ENCODE results near the gene STX16.

The STX16 gene

DNA sequence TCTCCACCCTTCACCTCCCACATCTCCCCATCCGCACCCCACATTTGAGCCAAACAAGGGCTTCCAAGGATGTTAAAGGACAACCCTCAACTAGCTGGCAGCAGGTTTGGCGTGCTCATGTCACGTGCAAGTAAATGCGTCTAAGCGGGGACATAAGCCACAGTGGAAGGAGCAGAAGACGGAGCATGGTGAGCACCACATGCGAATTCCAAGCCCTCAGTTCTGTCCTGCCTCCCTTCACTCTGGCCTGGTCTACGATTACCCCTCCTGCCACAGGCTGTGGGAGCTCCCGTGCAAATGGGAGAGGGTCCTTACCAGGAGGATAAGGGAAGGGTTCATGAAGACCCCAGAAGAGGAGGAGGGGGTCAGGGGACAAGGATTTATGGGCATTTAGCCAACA lies 44.9 kb upstream of the STX16 start:
- H3K4me3 ChIP-seq (ENCODE audit: low read length): no peak overlapping the region
- no peaks in the 10 kb centered on the region for H3K4me1 ChIP-seq (ENCODE audit: control insufficient read depth, low read depth, low read length)
- H3K79me2 ChIP-seq (ENCODE audit: control insufficient read depth, insufficient read depth, low read length): no peaks in the 10 kb centered on the region
- no peak overlapping the region for H4K8ac ChIP-seq (ENCODE audit: low read depth, low read length)
- WGBS (ENCODE audit: extremely low coverage, insufficient coverage, low lambda C conversion rate): no CpG with 5 or more reads among the region's 9 CpGs
- DNase-seq: no peak
- H2AK5ac ChIP-seq (ENCODE audit: low read length): no peak overlapping the region
- no peak overlapping the region for H3K4me2 ChIP-seq (ENCODE audit: low read length)
- no peaks in the 10 kb centered on the region for H3K27me3 ChIP-seq (ENCODE audit: insufficient read depth, low read length, poor library complexity)
- H2BK15ac ChIP-seq (replicated peaks; ENCODE audit: low read depth): no peak overlapping the region
- no peak overlapping the region for H3K9ac ChIP-seq (ENCODE audit: low read length)
- no peak overlapping the region for H3K27ac ChIP-seq (ENCODE audit: low read depth, low read length)
- H3K79me1 ChIP-seq (ENCODE audit: low read length): no peaks in the 10 kb centered on the region
- no peak overlapping the region for H2BK5ac ChIP-seq (ENCODE audit: low read length)
- no peak overlapping the region for H4K5ac ChIP-seq (ENCODE audit: low read length)
- no peak overlapping the region for H3K18ac ChIP-seq (ENCODE audit: low read length)
- H3K23ac ChIP-seq (ENCODE audit: low read length): no peak overlapping the region
- H3K36me3 ChIP-seq (ENCODE audit: control insufficient read depth, insufficient read depth, low read length): no peaks in the 10 kb centered on the region
- no peak overlapping the region for H2BK120ac ChIP-seq (ENCODE audit: low read depth, low read length)
- no peak overlapping the region for H3K4ac ChIP-seq (ENCODE audit: low read depth, low read length)
- no peak overlapping the region for H3K56ac ChIP-seq (ENCODE audit: low read length)

DNA sequence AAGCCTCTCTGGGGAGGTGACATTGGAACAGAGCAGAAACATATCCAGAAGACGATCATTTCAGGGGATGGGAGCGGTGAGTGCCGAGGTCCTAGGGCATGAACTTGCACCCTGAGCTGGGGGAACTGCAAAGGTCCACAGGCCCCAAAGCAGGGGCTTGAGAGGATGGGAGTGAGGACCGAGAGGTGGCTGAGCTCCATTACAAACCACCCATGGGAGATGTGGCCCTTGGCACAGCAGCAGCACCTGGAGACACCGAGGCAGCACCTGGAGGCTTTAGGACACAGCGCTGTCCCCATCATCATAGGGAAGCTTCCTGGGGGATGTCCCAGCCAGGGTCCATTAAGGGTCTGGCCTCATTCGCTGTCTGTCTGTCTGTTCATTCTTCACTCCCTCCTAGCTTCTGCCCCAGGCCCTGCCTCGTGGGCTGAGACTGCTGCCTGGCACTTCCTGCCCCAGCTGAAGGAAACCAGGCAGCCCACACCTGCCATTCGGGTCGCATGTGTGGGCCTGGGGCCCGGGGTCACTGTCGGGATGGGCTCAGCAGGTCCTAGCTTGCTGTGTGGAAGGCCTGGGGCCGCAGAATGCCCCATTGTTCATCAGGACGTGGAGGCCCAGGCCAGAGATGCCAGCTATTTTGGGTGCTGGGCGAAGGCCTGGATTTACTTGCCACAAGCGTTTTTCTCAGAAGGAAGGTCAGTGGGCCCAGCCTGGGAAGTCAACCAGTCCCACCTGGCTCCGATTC lies 42.8 kb upstream of the STX16 start:
- no peaks in the 10 kb centered on the region for H3K79me1 ChIP-seq (ENCODE audit: low read length)
- no peak overlapping the region for H4K8ac ChIP-seq (ENCODE audit: low read depth, low read length)
- H3K36me3 ChIP-seq (ENCODE audit: control insufficient read depth, insufficient read depth, low read length): no peaks in the 10 kb centered on the region
- H3K4me3 ChIP-seq (ENCODE audit: low read length): no peak overlapping the region
- H3K27ac ChIP-seq (ENCODE audit: low read depth, low read length): no peak overlapping the region
- H4K5ac ChIP-seq (ENCODE audit: low read length): no peak overlapping the region
- DNase-seq: no peak
- no peak overlapping the region for H3K56ac ChIP-seq (ENCODE audit: low read length)
- H3K4me2 ChIP-seq (ENCODE audit: low read length): no peak overlapping the region
- no peak overlapping the region for H3K18ac ChIP-seq (ENCODE audit: low read length)
- H3K4ac ChIP-seq (ENCODE audit: low read depth, low read length): no peak overlapping the region
- H2BK5ac ChIP-seq (ENCODE audit: low read length): no peak overlapping the region
- H2BK120ac ChIP-seq (ENCODE audit: low read depth, low read length): no peak overlapping the region
- H2BK15ac ChIP-seq (replicated peaks; ENCODE audit: low read depth): no peak overlapping the region
- no peaks in the 10 kb centered on the region for H3K4me1 ChIP-seq (ENCODE audit: control insufficient read depth, low read depth, low read length)
- WGBS (ENCODE audit: extremely low coverage, insufficient coverage, low lambda C conversion rate): no CpG with 5 or more reads among the region's 17 CpGs
- H3K9ac ChIP-seq (ENCODE audit: low read length): no peak overlapping the region
- H3K23ac ChIP-seq (ENCODE audit: low read length): no peak overlapping the region
- no peaks in the 10 kb centered on the region for H3K27me3 ChIP-seq (ENCODE audit: insufficient read depth, low read length, poor library complexity)
- no peaks in the 10 kb centered on the region for H3K79me2 ChIP-seq (ENCODE audit: control insufficient read depth, insufficient read depth, low read length)
- no peak overlapping the region for H2AK5ac ChIP-seq (ENCODE audit: low read length)

DNA sequence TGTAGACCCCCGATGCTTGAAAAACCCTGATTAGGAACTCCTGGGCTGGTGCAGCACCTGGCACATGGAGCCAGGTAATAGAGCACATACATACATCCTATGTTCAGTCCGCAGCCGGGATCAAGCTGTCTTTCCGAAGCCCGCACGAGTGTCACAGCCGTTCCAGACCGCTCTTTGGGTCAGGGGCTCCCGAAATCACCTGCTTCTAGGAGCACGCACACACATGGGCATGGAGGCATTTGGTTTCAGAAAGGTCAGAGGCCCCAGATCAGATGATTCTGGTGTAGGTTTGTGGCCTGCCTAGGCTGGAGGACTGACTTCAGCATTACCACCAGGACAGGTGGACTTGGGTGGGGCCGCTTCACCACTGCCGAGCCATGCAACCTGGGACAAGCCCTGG lies 42.1 kb upstream of the STX16 start:
- Histone ChIP-seq H4K8ac (ENCODE audit: low read depth, low read length) (no peak overlapping the region), H3K27ac (ENCODE audit: low read depth, low read length) (no peak overlapping the region), H3K4me2 (ENCODE audit: low read length) (no peak overlapping the region), H3K79me1 (ENCODE audit: low read length) (no peaks in the 10 kb centered on the region), H3K23ac (ENCODE audit: low read length) (no peak overlapping the region), H3K4me1 (ENCODE audit: control insufficient read depth, low read depth, low read length) (no peaks in the 10 kb centered on the region), H2BK5ac (ENCODE audit: low read length) (no peak overlapping the region), H3K4me3 (ENCODE audit: low read length) (no peak overlapping the region), H2AK5ac (ENCODE audit: low read length) (no peak overlapping the region), H3K36me3 (ENCODE audit: control insufficient read depth, insufficient read depth, low read length) (no peaks in the 10 kb centered on the region), H3K27me3 (ENCODE audit: insufficient read depth, low read length, poor library complexity) (no peaks in the 10 kb centered on the region), H3K79me2 (ENCODE audit: control insufficient read depth, insufficient read depth, low read length) (no peaks in the 10 kb centered on the region), H3K9ac (ENCODE audit: low read length) (no peak overlapping the region), H4K5ac (ENCODE audit: low read length) (no peak overlapping the region), H3K4ac (ENCODE audit: low read depth, low read length) (no peak overlapping the region), H3K18ac (ENCODE audit: low read length) (no peak overlapping the region), H3K56ac (ENCODE audit: low read length) (no peak overlapping the region), H2BK120ac (ENCODE audit: low read depth, low read length) (no peak overlapping the region), H2BK15ac (replicated peaks; ENCODE audit: low read depth) (no peak overlapping the region)
- no CpG with 5 or more reads among the region's 12 CpGs for WGBS (ENCODE audit: extremely low coverage, insufficient coverage, low lambda C conversion rate)
- DNase-seq: no peak

DNA sequence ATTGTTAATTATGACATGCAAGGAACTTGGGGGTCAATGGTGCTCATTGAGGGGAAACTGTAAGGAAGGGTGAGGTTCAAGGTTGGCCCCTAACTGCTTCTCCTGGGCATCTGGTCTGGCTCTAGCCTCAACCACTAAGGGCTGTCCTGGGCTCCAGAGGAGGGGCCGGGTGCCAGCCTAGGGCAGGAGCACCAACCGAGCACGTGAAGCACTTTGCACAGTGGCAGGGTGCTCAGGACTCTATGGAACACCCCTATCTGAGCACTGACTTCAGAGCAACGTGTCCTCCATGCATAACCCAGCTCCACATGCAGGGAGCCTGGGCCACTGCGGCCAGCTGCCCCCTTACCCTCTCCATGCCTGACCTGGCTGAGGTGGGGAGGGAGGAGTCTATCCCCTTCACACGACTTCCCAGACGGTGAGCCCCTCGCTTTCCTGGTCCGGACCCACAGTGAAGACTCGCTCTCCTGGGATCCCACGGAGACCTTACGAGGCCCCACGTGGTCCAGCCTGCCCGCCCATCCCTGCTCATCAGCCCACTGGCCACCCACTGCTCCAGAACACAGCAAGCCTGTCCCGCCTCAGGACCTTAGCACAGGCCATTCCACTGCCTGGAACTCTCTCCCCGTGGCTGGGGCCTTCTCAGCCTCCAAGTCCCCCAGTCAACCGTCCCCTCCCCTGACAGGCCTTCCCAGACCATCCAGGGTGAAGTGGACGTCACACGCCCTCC lies 40.8 kb upstream of the STX16 start:
- Histone ChIP-seq H2BK5ac (ENCODE audit: low read length) (no peak overlapping the region), H3K18ac (ENCODE audit: low read length) (no peak overlapping the region), H3K79me2 (ENCODE audit: control insufficient read depth, insufficient read depth, low read length) (no peaks in the 10 kb centered on the region), H3K27me3 (ENCODE audit: insufficient read depth, low read length, poor library complexity) (no peaks in the 10 kb centered on the region), H3K4me2 (ENCODE audit: low read length) (no peak overlapping the region), H3K56ac (ENCODE audit: low read length) (no peak overlapping the region), H3K79me1 (ENCODE audit: low read length) (no peaks in the 10 kb centered on the region), H3K4me3 (ENCODE audit: low read length) (no peak overlapping the region), H3K27ac (ENCODE audit: low read depth, low read length) (no peak overlapping the region), H4K8ac (ENCODE audit: low read depth, low read length) (no peak overlapping the region), H3K4ac (ENCODE audit: low read depth, low read length) (no peak overlapping the region), H2BK120ac (ENCODE audit: low read depth, low read length) (no peak overlapping the region), H3K36me3 (ENCODE audit: control insufficient read depth, insufficient read depth, low read length) (no peaks in the 10 kb centered on the region), H3K23ac (ENCODE audit: low read length) (no peak overlapping the region), H3K9ac (ENCODE audit: low read length) (no peak overlapping the region), H3K4me1 (ENCODE audit: control insufficient read depth, low read depth, low read length) (no peaks in the 10 kb centered on the region), H2AK5ac (ENCODE audit: low read length) (no peak overlapping the region), H4K5ac (ENCODE audit: low read length) (no peak overlapping the region), H2BK15ac (replicated peaks; ENCODE audit: low read depth) (no peak overlapping the region)
- WGBS (ENCODE audit: extremely low coverage, insufficient coverage, low lambda C conversion rate): no CpG with 5 or more reads among the region's 19 CpGs
- no peak for DNase-seq

DNA sequence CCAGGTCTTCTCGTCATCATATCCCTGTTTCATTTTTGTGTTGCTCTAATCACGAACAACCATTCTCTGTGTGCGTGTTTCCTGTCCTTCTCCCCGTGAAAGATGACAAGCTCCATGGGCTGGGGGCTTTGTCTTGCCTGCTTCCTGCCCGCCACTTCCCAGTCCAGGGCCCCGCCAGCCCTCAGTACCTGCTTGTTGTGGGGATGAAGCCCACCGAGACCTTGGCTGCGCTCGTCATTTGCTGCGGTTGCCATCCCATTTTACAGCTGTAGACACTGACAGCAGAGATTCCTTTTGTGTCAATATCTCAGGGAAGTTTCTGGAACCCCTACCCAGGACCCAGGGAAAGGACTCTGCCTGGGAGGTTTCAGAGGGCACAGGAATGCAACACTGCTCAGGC lies 40.3 kb upstream of the STX16 start:
- Histone ChIP-seq H3K56ac (ENCODE audit: low read length) (no peak overlapping the region), H2BK120ac (ENCODE audit: low read depth, low read length) (no peak overlapping the region), H3K27me3 (ENCODE audit: insufficient read depth, low read length, poor library complexity) (no peaks in the 10 kb centered on the region), H2AK5ac (ENCODE audit: low read length) (no peak overlapping the region), H4K8ac (ENCODE audit: low read depth, low read length) (no peak overlapping the region), H3K79me1 (ENCODE audit: low read length) (no peaks in the 10 kb centered on the region), H3K27ac (ENCODE audit: low read depth, low read length) (no peak overlapping the region), H3K18ac (ENCODE audit: low read length) (no peak overlapping the region), H4K5ac (ENCODE audit: low read length) (no peak overlapping the region), H3K23ac (ENCODE audit: low read length) (no peak overlapping the region), H3K4me1 (ENCODE audit: control insufficient read depth, low read depth, low read length) (no peaks in the 10 kb centered on the region), H2BK15ac (replicated peaks; ENCODE audit: low read depth) (no peak overlapping the region), H2BK5ac (ENCODE audit: low read length) (no peak overlapping the region), H3K4me2 (ENCODE audit: low read length) (no peak overlapping the region), H3K4me3 (ENCODE audit: low read length) (no peak overlapping the region), H3K79me2 (ENCODE audit: control insufficient read depth, insufficient read depth, low read length) (no peaks in the 10 kb centered on the region), H3K4ac (ENCODE audit: low read depth, low read length) (no peak overlapping the region), H3K36me3 (ENCODE audit: control insufficient read depth, insufficient read depth, low read length) (no peaks in the 10 kb centered on the region), H3K9ac (ENCODE audit: low read length) (no peak overlapping the region)
- no CpG with 5 or more reads among the region's 10 CpGs for WGBS (ENCODE audit: extremely low coverage, insufficient coverage, low lambda C conversion rate)
- no peak for DNase-seq

All from mesendoderm (in vitro differentiated cells).